ENCODE results near the gene TENT5C. TPM values are rescaled to one million over a fixed set of nuclear protein-coding genes. Genes with fewer than 3 reads are reported as not detected.

TENT5C gene
- polyA plus RNA-seq, 1 of the 3 experiments (the other 2 are of a cell fraction) = 0.90 TPM

- Histone ChIP-seq H2AFZ (ENCODE audit: low read depth) (no peak overlapping the region), H4K20me1 (ENCODE audit: insufficient read depth) (no peaks in the 10 kb centered on the region), H3K79me2 (ENCODE audit: insufficient read depth) (no peaks in the 10 kb centered on the region), H3K4me1 (ENCODE audit: control insufficient read depth in 1 of 2, insufficient read depth in 2 of 2, low read depth in 1 of 2, low read length in 1 of 2) (peaks cover 0 to 16% of the 10 kb centered on the region in 2 experiments; a peak in 2 of 4 replicates), H3K4me2 (no peak overlapping the region), H3K9me3 (no peaks in the 10 kb centered on the region), H3K27ac (ENCODE audit: low read depth in 2 of 2, low read length in 1 of 2) (no peak overlapping the region), H3K9me2 (no peaks in the 10 kb centered on the region), H3F3A (replicated peaks; ENCODE audit: insufficient read depth) (no peaks in the 10 kb centered on the region), H3K27me3 (ENCODE audit: insufficient read depth) (peaks cover 9% of the 10 kb centered on the region; the same call in 1 of the 2 replicates), H3K36me3 (replicated peaks in 1 of 2; ENCODE audit: control insufficient read depth in 1 of 2, insufficient read depth in 2 of 2, low read length in 1 of 2) (no peaks in the 10 kb centered on the region), H3K4me3 (ENCODE audit: low read depth in 2 of 2, low read length in 1 of 2) (no peak overlapping the region), H3K9ac (no peak overlapping the region)
- POLR2A ChIA-PET = no interaction called here
- DNase-seq = no peak
- 78% methylated on average over 4 of the region's 4 CpGs for WGBS (ENCODE audit: low lambda C conversion rate)
- TF ChIP-seq PBX3 (IDR thresholded peaks at IDR 0.05) = no peak
- TF ChIP-seq USF1 (IDR thresholded peaks at IDR 0.05; ENCODE audit: borderline replicate concordance, low read depth) = no peak
- TF ChIP-seq MXI1 (IDR thresholded peaks at IDR 0.05; ENCODE audit: low read depth, low read length) = no peak
- CTCF ChIA-PET = interaction anchor here (1.1 to 1.6 kb wide), 2 partner anchors 8 to 30 kb away, joined by 3 to 17 read pairs; no protein-coding TSS in a partner anchor
Measured at GRCh38 chr1:117565076-117565556, 40.7 kb upstream of the TENT5C start.

GRCh38 chr1:117565745-117566455 is 39.9 kb upstream of the TENT5C start:
- H3K79me2 ChIP-seq (ENCODE audit: insufficient read depth) = no peaks in the 10 kb centered on the region
- H3K4me2 ChIP-seq = no peak overlapping the region
- H3K4me3 ChIP-seq (ENCODE audit: low read depth in 2 of 2, low read length in 1 of 2) = no peak overlapping the region
- peaks cover 9% of the 10 kb centered on the region; the same call in 1 of the 2 replicates for H3K27me3 ChIP-seq (ENCODE audit: insufficient read depth)
- peaks cover 0 to 21% of the 10 kb centered on the region in 2 experiments; a peak in 2 of 4 replicates for H3K4me1 ChIP-seq (ENCODE audit: control insufficient read depth in 1 of 2, insufficient read depth in 2 of 2, low read depth in 1 of 2, low read length in 1 of 2)
- no peak overlapping the region for H2AFZ ChIP-seq (ENCODE audit: low read depth)
- H3K9ac ChIP-seq = no peak overlapping the region
- H3K36me3 ChIP-seq (replicated peaks in 1 of 2; ENCODE audit: control insufficient read depth in 1 of 2, insufficient read depth in 2 of 2, low read length in 1 of 2) = no peaks in the 10 kb centered on the region
- H4K20me1 ChIP-seq (ENCODE audit: insufficient read depth) = no peaks in the 10 kb centered on the region
- no peaks in the 10 kb centered on the region for H3K9me2 ChIP-seq
- TF ChIP-seq JUND (IDR thresholded peaks at IDR 0.05) (no peak), CHD2 (IDR thresholded peaks at IDR 0.05; ENCODE audit: low read length, partially characterized antibody) (no peak), SIN3A (IDR thresholded peaks at IDR 0.05; ENCODE audit: borderline replicate concordance, low read depth, low read length) (no peak), USF2 (IDR thresholded peaks at IDR 0.05; ENCODE audit: borderline replicate concordance, low read depth, low read length) (no peak), RFX5 (IDR thresholded peaks at IDR 0.05; ENCODE audit: low read length) (no peak)
- ChIA-PET CTCF (interaction anchor here (1.1 to 1.2 kb wide), 2 partner anchors 31 to 204 kb away, joined by 3 to 17 read pairs; no protein-coding TSS in a partner anchor), POLR2A (no interaction called here)
- DNase-seq = peak; percentile 21
- H3K27ac ChIP-seq (ENCODE audit: low read depth in 2 of 2, low read length in 1 of 2) = no peak overlapping the region
- 50% methylated on average over 6 of the region's 8 CpGs for WGBS (ENCODE audit: low lambda C conversion rate)
- no peaks in the 10 kb centered on the region for H3K9me3 ChIP-seq
- no peaks in the 10 kb centered on the region for H3F3A ChIP-seq (replicated peaks; ENCODE audit: insufficient read depth)
